Brain microvascular endothelial cell (primary cell): ENCODE measurements around the gene APBB1.
A peak's percentile ranks its signal among the peaks of the same experiment; 100 is the strongest.

Experiments used
- DNase-seq: peaks from one replicate; pipeline ENCODE4 v3.0.0-alpha.2; 2020
- H3K27ac ChIP-seq: fragments of 250-450 bp; sonication (Bioruptor Pico); 2 replicates; pipeline ENCODE4 v1.5.1; 2020; ENCODE audit warnings: mild to moderate bottlenecking, moderate library complexity
- H3K27me3 ChIP-seq: fragments of 250-450 bp; sonication (Bioruptor Pico); replicated peaks from 2 replicates; pipeline ENCODE4 v1.5.1; 2020; ENCODE audit warnings: mild to moderate bottlenecking
- H3K36me3 ChIP-seq: fragments of 250-450 bp; sonication (Bioruptor Pico); replicated peaks from 2 replicates; pipeline ENCODE4 v1.5.1; 2020; ENCODE audit warnings: mild to moderate bottlenecking
- H3K4me3 ChIP-seq: 2 replicates; pipeline ENCODE4 v1.5.1; 2011; ENCODE audit warnings: low read depth, mild to moderate bottlenecking, control low read depth, low read length, moderate library complexity
- in situ Hi-C: cut with HindIII; loops from 2 replicates; pipeline ENCODE4 v1.10.0; 2017; ENCODE audit warnings: low sequenced_read_pairs, low pct_ligation_motif_present
- TF ChIP-seq, protein P1 (sequence below): IDR thresholded peaks from 2 replicates; pipeline ENCODE4 v1.5.1; 2011; ENCODE audit warnings: low read depth, mild to moderate bottlenecking, moderate library complexity, low read length, control low read depth, inconsistent platforms; ENCODE audit errors: missing control alignments

Gene APBB1

GRCh38 chr11:6371825-6372224 lies 47.1 kb downstream of the APBB1 start:
- no peaks in the 10 kb centered on the region for H3K36me3 ChIP-seq
- H3K27ac ChIP-seq = no peak overlapping the region
- TF ChIP-seq, protein P1, sequence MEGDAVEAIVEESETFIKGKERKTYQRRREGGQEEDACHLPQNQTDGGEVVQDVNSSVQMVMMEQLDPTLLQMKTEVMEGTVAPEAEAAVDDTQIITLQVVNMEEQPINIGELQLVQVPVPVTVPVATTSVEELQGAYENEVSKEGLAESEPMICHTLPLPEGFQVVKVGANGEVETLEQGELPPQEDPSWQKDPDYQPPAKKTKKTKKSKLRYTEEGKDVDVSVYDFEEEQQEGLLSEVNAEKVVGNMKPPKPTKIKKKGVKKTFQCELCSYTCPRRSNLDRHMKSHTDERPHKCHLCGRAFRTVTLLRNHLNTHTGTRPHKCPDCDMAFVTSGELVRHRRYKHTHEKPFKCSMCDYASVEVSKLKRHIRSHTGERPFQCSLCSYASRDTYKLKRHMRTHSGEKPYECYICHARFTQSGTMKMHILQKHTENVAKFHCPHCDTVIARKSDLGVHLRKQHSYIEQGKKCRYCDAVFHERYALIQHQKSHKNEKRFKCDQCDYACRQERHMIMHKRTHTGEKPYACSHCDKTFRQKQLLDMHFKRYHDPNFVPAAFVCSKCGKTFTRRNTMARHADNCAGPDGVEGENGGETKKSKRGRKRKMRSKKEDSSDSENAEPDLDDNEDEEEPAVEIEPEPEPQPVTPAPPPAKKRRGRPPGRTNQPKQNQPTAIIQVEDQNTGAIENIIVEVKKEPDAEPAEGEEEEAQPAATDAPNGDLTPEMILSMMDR = no peak
- no peak for DNase-seq
- in situ Hi-C loops = no loop called here
- H3K4me3 ChIP-seq = no peak overlapping the region
- H3K27me3 ChIP-seq = no peaks in the 10 kb centered on the region

DNA sequence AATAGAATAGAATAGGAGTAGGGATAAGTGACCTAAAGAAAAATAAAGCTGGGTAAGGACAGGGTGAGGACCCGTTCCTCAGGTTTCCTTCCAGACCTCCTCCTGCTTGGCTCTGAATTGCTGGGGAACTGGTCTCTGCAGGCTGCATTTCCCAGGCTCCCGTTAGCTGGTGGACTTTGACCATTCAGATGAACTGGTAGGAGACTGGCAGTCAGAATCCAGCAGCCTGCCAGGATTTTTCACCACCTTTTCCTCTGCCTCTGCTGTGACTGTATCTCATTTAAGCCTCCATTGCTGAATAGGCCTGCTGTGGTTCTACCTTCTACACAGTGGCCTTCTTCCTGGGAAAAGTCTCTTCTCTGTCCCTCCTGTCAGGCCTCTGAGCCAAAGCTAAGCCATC lies 53.2 kb downstream of the APBB1 start:
- Histone ChIP-seq H3K4me3 (no peak overlapping the region), H3K27ac (no peak overlapping the region), H3K27me3 (no peaks in the 10 kb centered on the region), H3K36me3 (no peaks in the 10 kb centered on the region)
- in situ Hi-C loops = no loop called here
- no peak for DNase-seq
- TF ChIP-seq, protein P1 = no peak

DNA sequence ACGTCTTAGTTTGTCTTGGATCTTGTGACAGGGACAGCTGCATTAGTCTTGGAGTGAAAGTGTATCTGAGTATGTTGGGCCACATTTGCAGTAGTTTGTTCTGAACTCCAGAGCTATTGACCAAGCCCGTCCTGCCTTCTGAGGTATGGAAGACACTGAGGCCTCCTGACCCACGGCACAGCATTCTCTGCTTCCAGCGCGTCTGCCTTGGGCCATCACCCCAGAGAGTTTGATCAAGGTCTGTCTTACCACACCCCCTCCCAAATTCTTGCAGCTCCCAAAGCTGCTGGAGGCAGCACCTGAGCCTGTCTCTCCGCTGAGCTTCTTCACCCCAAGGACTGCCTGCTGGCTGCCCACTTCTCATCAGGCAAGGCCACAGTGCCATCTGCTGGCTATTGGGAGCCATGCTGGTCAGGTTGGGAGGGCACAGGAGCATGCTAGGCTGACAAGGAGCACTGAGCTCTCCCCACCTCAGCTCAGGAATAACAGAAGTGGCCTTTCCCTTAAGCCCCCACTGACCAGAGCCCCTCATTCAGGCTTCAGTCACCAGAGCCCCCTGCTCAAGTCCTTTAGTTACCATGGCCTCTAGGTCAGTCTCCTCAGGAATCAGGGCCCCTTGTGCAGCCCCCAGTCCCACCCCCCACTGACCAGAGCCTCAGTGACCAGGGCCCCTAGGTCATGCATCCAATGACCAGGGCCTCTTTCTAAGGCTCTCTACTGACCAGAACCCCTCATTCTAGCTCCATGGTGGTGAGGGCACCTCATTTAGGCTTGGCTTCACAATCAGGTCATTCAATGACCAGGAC lies 55.8 kb downstream of the APBB1 start:
- in situ Hi-C loops = no loop called here
- H3K27ac ChIP-seq = no peak overlapping the region
- DNase-seq = peak; percentile 73
- TF ChIP-seq, protein P1 = peak; percentile 97
- H3K27me3 ChIP-seq = no peaks in the 10 kb centered on the region
- H3K4me3 ChIP-seq = no peak overlapping the region
- no peaks in the 10 kb centered on the region for H3K36me3 ChIP-seq

GRCh38 chr11:6362185-6362872 lies 56.6 kb downstream of the APBB1 start:
- Histone ChIP-seq H3K27ac (no peak overlapping the region), H3K36me3 (no peaks in the 10 kb centered on the region), H3K27me3 (no peaks in the 10 kb centered on the region), H3K4me3 (no peak overlapping the region)
- TF ChIP-seq, protein P1 = no peak
- in situ Hi-C loops = no loop called here
- no peak for DNase-seq

DNA sequence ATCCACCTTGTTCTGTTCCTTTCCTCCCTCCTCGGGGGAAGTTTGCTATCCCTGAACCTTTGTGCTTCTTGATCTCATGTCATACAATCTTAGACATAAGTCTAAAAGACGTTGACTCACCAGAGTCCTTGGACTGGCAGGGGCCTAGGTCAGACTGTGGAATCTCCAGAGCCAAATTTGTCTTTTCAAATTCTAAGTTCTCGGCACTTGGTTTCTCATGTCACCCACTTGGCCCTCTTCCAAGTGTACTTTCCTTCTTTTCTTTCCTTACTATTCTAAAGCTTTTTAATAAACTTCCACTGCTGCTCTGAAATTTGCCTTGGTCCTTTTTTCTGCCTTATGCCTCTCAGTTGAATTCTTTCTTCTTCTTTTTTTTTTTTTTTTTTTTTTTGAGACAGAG lies 58.7 kb downstream of the APBB1 start:
- H3K36me3 ChIP-seq = no peaks in the 10 kb centered on the region
- DNase-seq = no peak
- no peaks in the 10 kb centered on the region for H3K27me3 ChIP-seq
- H3K4me3 ChIP-seq = no peak overlapping the region
- TF ChIP-seq, protein P1 = no peak
- in situ Hi-C loops = no loop called here
- no peak overlapping the region for H3K27ac ChIP-seq
